ENCODE measurements around the gene ABCA13.
A peak's percentile ranks its signal among the peaks of the same experiment; 100 is the strongest.

The ABCA13 gene

DNA sequence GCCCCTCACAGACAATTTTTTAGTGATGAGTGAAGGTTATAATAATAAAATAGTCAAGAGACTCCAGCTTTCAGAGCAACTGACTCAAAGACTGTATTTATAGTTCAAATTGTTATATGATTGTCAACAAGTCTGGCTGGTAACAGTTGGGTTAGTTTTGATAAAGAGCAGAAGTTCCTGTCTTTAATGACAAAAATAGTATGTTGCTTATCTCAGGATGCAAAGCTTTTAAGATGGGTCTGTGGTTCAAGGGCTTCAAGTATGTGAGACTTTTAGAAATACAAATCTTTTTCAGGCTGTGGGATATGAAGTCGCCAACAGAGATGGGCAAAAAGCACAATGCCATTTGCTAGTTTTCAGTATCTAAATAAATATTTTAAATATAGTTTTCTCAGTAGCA, 118.4 kb downstream of the ABCA13 start:
- no peak for TF ChIP-seq CTCF (IDR thresholded peaks at IDR 0.05; ENCODE audit: insufficient read depth, low read length, missing control alignments)
- ChIA-PET POLR2A (no interaction called here), CTCF (interaction anchor here (2.7 kb wide), 1 partner anchor 9 kb away, joined by 16 read pairs; no protein-coding TSS in a partner anchor)
- H3K4me3 ChIP-seq (ENCODE audit: low read depth, low read length) = no peak overlapping the region
- DNase-seq (ENCODE audit: low read depth, low spot score) = no peak

DNA sequence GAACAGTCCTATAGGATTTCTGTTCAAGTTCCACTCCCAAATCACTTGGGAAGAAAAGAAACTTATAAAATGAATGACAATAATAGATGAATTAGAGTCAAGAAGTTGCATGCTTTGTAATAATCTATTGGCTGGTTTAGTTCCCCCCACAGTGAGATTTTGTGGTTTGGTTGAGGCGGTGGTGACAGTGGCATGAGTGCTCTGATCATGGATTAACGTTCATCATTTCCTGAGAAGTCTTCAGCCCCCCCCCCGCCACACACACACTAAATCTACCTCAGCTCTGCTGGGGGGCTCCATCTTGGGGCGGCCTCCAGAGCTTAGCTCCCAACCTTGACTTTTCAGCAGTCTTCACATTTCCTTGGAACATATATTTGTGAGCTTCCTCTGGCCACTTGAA, 121.7 kb downstream of the ABCA13 start:
- POLR2A ChIA-PET = no interaction called here
- TF ChIP-seq CTCF (IDR thresholded peaks at IDR 0.05; ENCODE audit: insufficient read depth, low read length, missing control alignments) = no peak
- DNase-seq (ENCODE audit: low read depth, low spot score) = no peak
- no peak overlapping the region for H3K4me3 ChIP-seq (ENCODE audit: low read depth, low read length)
- CTCF ChIA-PET = interaction anchor here (0.7 kb wide), 1 partner anchor 895 kb away, joined by 3 read pairs; no protein-coding TSS in a partner anchor

GRCh38 chr7:48295296-48295971, 124.2 kb downstream of the ABCA13 start:
- CTCF ChIA-PET = no interaction called here
- POLR2A ChIA-PET = no interaction called here

DNA sequence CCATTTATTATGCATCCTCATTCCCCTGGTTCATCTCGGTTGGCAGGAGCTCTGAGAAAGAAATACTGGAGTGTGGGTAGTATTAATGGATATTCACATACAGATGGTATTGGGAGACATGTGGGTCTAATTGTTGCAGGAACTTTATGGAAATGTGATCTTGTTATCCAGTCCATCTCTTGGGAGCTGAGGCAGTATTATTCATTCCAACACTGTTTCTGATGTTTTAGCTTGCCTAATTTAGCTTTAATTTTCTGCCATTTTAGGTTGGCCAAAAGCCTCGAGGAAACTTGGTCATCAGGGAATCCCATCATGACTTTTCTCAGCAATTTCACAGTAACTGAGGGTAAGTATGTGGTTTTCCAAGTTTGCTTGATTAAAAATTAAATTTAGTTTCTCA, 125.7 kb downstream of the ABCA13 start:
- ChIA-PET CTCF (interaction anchor here (0.6 to 1.0 kb wide), 2 partner anchors 13 to 1400 kb away, joined by 3 read pairs; no protein-coding TSS in a partner anchor), POLR2A (interaction anchor here (0.7 kb wide), 1 partner anchor 110 kb away, joined by 3 read pairs; no protein-coding TSS in a partner anchor)
- TF ChIP-seq CTCF (IDR thresholded peaks at IDR 0.05; ENCODE audit: insufficient read depth, low read length, missing control alignments) = no peak
- DNase-seq (ENCODE audit: low read depth, low spot score) = no peak
- no peak overlapping the region for H3K4me3 ChIP-seq (ENCODE audit: low read depth, low read length)

More at GRCh38 chr7:48295296-48295971, 124.2 kb downstream of the ABCA13 start:
- no peak for TF ChIP-seq CTCF (IDR thresholded peaks at IDR 0.05; ENCODE audit: insufficient read depth, low read length, missing control alignments)
- no peak for DNase-seq (ENCODE audit: low read depth, low spot score)
- no peak overlapping the region for H3K4me3 ChIP-seq (ENCODE audit: low read depth, low read length)

- ChIA-PET CTCF (interaction anchor here (0.6 to 2.5 kb wide), 26 partner anchors 7 to 1556 kb away, joined by 3 to 19 read pairs (median 4); no protein-coding TSS in a partner anchor), POLR2A (interaction anchor here (0.6 kb wide), 1 partner anchor 540 kb away, joined by 3 read pairs; no protein-coding TSS in a partner anchor)
- H3K4me3 ChIP-seq (ENCODE audit: low read depth, low read length) = no peak overlapping the region
- TF ChIP-seq CTCF (IDR thresholded peaks at IDR 0.05; ENCODE audit: insufficient read depth, low read length, missing control alignments) = no peak
- no peak for DNase-seq (ENCODE audit: low read depth, low spot score)
Measured at GRCh38 chr7:48298779-48299178, 127.5 kb downstream of the ABCA13 start.

GRCh38 chr7:48299580-48300169, 128.4 kb downstream of the ABCA13 start:
- POLR2A ChIA-PET = no interaction called here
- no peak for DNase-seq (ENCODE audit: low read depth, low spot score)
- H3K4me3 ChIP-seq (ENCODE audit: low read depth, low read length) = no peak overlapping the region
- CTCF ChIA-PET = interaction anchor here (0.6 to 2.5 kb wide), 26 partner anchors 8 to 1555 kb away, joined by 3 to 19 read pairs (median 4); no protein-coding TSS in a partner anchor
- peak; percentile 69 for TF ChIP-seq CTCF (IDR thresholded peaks at IDR 0.05; ENCODE audit: insufficient read depth, low read length, missing control alignments)
